HTERT RPE-1 (cell line): ENCODE measurements around the gene HM13.
"Not testable (repeated sequence)": the region's sequence is repeated elsewhere in the genome, so short reads cannot be mapped to it uniquely, and the experiment has no call there.

Experiments
- in situ Hi-C: fragments of 300-500 bp; cut with MboI; formaldehyde crosslinking; loops from 4 replicates; pipeline ENCODE4 v1.14.3; 2020; ENCODE audit warnings: low sequenced_read_pairs

HM13 gene

DNA sequence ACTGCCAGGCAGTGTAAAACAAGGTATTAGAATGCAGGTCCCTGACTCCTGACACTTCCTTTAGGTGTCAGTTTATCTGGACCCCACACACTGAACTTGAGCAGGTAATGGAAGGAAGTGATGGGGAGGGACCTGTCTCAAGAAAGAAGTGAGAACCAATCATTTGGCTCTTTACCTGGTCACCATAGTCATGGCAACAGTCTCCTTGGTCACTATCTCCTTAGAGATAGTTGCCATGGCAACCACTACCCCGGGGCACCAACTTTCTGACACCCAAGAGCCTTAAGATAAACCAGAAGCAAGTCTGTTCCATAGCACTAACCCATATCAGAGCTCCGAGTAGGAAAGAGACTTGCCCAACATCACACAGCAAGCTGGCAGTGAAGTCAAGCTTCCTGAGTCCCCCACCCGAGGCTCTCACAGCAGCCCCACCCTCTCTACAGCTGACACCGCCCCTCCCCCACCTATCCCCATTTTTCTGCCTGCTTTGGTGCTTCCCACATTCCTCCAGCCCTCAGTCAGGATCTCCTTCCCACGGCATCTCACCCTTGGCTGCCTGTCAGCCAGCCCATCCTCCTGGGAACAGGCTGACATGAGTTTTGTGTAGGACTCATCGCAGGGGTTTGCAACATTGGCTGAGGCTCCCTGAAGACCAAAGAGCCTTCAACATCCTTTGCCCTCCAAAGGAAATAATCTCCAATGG, 16.3 kb upstream of the HM13 start:
- in situ Hi-C loops = no loop called here

GRCh38 chr20:31500527-31500926, 13.7 kb upstream of the HM13 start:
- in situ Hi-C loops = no loop called here

GRCh38 chr20:31502884-31503673, 11.2 kb upstream of the HM13 start:
- in situ Hi-C loops = not testable (repeated sequence)

DNA sequence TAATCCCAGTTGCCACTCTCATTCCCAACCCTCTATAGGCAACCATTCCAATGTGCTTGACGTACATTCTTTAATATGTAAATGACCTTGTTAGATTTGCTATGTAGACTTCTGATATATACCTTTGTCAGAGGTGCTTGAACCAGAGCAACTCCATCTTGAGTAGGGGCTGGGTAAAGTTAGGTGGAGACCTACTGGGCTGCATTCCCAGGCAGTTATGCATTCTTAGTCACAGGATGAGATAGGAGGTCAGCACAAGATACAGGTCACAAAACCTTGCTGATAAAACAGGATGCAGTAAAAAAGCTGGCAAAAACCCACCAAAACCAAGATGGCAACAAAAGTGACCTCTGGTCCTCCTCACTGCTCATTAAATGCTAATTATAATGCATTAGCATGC, 8.3 kb upstream of the HM13 start:
- in situ Hi-C loops = no loop called here

DNA sequence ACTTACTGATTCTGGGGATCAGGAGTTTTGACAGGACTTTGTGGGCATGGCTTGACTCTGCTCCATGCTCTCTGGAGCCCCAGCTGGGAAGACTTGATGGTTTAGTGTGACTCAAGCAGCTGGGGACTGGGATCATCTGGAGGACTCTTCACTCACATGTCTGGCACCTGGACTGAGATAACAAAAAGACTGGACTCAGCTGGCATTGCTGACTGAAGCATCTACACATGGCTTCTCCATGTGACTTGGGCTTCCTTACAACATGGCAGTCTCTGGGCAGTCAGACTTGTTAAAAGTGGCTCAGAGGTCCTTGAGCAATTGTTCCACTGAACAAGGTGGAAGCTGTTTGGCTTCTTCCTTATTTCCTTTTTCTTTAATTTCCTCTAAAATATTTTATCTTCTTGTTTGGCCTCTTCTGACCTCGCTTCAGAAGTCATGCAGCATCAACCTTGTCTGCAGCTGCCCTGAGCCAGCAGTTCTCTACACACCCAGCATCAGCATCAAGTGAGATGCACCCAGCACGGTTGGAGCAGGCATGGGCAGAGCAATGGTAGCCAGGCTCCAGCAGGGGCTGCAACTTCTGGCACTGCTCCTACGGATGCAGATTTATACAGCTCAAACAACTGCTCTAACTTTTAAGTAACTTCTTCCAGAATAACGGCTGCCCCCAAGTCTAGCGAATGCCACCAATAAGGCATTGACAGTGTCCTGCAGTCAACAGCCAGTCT, 5.6 kb upstream of the HM13 start:
- in situ Hi-C loops = no loop called here

DNA sequence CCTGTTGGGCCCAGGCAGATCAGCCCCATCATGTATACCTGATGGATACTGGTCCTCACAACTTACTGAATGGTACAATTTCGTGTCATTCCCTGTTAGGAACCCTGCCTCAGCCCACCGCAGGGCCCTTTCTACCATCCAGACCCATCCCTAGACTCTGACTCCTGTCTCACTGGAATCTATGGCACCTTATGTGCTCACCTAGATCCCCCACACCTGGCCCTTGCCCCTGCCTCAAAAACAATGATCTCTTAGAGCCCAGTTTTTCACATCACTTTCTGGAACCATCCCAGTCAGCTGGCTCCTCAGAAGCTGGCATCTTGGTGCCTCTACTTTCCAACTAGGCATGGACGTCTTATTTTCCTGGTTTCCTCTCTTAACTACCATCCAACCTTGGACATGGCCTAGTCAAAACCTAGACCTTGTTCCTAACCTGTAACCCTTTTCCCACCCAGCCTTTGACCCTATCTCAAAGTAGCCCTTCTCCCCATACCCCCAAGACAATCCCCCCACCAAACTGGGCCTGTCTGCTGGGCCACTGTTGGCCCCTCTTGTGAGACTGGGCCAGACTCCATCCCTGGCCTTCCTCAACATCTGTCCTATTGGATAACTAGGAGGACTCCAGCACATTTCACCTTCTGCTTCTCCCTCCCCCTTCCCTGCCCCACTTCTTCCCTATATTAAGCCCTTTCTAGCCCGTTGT, 981 bp downstream of the HM13 start:
- in situ Hi-C loops = no loop called here

DNA sequence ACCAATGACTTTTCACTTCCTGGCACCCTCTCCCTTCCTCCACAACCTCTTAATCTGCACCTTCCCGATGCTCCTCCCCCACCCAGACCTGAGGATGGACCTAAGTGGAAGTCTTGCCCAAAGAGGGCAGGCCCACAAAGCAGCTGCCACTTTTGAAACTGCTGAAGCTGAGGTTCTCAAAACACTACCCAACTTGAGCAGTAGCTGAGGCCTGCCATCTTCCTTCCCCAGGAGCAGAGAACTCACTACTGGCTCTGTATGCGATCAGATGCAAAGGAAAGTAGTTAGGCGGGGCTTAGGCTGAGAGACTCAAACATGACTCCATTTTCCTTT, 1.5 kb downstream of the HM13 start:
- in situ Hi-C loops = no loop called here

DNA sequence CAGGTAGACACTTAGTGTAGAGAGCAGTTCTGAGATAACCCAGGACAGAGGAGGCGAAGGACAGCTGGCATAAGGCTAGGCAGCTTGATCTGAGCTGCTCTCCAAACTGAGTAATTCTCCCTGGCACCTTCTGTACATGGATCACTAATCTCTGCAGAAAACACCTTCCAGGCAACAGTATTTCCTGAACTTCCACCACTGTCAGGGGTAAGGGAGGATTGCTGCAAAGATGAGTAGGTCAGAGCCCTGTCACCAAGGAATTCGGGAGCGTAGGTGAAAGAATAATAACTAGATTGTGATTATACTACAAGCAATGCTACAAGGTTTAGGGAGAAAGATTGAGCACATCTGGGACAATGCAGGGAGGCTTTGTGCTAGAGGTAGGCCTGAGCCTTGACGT, 1.9 kb downstream of the HM13 start:
- in situ Hi-C loops = no loop called here

- in situ Hi-C loops = no loop called here
These were observed 2.4 kb downstream of the HM13 start for GRCh38 chr20:31516651-31517050.

DNA sequence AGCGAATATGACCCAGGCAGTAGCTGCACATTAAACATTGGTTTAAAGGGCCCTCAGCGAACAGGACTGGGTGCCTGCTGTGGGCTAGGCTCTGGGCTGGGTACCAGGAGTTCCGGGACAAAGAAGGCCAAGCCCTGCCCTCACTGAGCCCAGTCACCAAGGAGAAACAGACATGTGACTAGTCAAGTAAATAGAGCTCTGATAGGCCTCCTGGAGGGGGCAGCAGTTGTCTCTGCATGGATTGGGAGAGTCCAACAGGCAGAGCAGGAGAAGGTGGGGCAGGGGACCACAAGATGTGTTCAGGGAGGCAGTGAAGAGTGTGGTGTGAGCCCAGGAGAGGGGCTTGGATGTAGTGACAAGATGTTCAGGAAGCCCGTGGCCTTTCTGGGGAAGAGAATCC, 3.1 kb downstream of the HM13 start:
- in situ Hi-C loops = no loop called here

- in situ Hi-C loops = not testable (repeated sequence)
These were observed 7.0 kb downstream of the HM13 start for GRCh38 chr20:31521267-31521666.

GRCh38 chr20:31522731-31523130, 8.5 kb downstream of the HM13 start:
- in situ Hi-C loops = no loop called here

- in situ Hi-C loops = no loop called here
These were observed 9.4 kb downstream of the HM13 start for GRCh38 chr20:31523361-31524283.

GRCh38 chr20:31527266-31527665, 13.0 kb downstream of the HM13 start:
- in situ Hi-C loops = no loop called here

DNA sequence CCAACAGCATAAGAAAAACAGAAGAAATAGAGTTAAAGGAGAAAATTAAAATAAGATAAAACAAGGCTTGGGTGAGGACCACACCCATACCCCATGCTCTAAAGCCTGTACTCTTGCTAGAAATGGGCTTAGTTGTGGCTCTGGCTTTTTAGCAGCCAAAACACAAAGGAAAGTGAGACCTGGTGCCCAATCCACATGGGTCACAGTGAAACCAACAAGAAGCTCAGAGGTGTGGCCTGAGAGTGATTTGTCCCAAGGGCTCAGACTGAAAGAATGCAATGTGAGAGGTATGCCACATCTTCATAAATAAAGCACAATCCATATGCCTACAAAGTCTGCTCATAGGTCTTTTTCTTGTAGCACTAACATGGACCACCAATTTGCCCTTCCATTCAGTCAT, 21.1 kb downstream of the HM13 start:
- in situ Hi-C loops = no loop called here

DNA sequence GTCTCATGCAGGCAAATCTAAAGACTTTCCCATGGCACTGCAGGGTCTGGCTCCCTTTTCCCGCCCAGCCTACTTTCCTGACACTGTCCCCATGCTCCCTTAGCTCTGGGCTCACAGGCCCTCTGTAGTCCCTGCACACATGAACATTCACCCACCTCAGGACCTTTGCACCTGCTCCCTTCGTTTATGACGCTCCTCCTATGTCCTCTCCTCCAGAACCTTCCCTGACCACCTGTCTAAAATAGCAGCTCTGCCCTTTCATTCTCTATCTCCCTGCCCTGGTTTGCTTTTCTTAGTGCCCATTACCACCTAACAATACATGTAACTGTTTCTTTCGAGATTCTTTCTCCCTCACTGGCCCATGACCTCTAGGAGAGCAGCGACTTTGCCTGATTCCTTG, 22.3 kb downstream of the HM13 start:
- in situ Hi-C loops = no loop called here

DNA sequence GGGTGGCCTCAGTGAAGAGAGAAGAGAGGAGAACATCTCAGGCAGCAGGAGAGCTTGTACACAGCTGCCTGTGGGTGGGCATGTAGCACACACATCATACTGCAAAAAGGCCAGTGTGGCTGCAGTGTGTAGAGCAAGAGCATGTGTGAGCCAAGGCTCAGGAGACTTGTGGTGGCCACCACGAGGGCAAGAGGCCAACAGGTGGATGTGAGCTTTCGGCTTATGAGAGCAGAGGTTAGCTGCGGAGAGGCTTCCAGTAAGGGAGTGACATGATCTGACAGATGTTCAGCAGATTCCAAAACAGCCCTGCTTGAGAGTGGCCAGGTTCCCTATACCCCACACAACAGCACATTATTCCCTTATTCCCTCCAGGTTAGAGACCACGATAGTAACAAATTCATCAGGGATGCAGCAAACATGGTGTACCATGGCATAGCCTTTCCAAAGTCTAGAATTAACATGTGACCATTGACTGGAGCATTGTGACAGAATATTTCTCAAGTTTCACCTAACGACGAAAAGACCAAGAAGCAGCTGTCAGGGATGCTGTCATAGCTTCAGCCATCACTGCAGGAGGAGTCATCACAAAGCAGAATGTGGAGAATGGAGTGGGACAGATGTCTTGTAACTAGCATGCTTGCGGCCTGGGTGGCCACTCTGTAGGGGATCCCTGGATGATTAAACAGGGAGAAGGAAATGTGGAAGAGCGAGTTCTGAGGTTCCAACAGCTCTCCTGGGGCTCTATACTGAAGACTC, 23.1 kb downstream of the HM13 start:
- in situ Hi-C loops = no loop called here

- in situ Hi-C loops = no loop called here
These were observed 23.6 kb downstream of the HM13 start for GRCh38 chr20:31537890-31538289.

DNA sequence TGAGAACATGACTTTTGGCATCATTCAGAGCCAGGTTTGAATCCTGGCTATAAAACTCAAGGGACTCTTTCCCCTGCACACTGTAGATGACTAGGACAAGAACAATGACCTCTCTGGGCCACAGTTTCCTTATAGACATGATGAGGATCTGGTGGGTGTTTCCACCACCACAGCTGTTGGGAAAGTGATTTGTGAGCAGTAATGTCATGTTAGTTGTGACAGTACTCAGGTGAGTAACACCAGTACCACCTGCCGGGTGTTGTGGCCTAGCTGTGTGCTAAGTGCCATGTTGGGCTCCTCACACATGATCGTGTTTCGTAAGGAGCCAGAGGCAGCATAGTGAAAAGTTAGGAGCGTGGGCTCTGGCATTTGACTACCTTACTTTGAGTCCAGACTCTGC, 24.1 kb downstream of the HM13 start:
- in situ Hi-C loops = no loop called here

DNA sequence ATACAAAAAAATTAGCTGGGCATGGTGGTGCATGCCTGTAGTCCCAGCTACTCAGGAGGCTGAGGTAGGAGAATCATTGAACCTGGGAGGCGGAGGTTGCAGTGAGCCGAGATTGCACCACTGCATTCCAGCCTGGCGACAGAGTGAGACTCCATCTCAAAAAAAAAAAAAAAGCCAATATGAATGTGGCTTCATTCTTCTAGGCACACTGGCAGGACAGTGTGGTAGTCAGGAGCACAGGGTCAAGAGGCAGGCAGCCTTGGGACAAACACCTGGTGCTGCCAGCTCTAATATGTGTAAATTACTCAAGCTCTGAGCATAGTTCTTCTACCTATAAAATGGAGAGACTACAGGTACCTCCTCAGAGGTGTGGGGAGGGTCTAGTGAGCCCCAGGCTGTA, 25.4 kb downstream of the HM13 start:
- in situ Hi-C loops = not testable (repeated sequence)
